Thyroid gland (tissue), 4 donors: ENCODE results near the gene CMSS1.

Source experiments
- CTCF ChIP-seq, 6 experiments: fragments of 200-600 bp in 3 of 6; fragments of 450-650 bp in 3 of 6; sonication (generic) in 3 of 6; IDR thresholded peaks; one replicate each; pipeline ENCODE4 v1.5.1; 2016 to 2019; ENCODE audit warnings: antibody characterized with exemption in 6 of 6, mild to moderate bottlenecking in 2 of 6, inconsistent platforms in 1 of 6, moderate library complexity in 1 of 6
- POLR2A ChIP-seq, 2 donors: fragments of 450-650 bp; IDR thresholded peaks; one replicate each; pipeline ENCODE4 v1.6.1; 2017; ENCODE audit warnings: antibody characterized with exemption in 2 of 2, mild to moderate bottlenecking in 2 of 2, moderate library complexity in 1 of 2

GRCh38 chr3:99929745-99930139 lies 112.1 kb downstream of the CMSS1 start:
- TF ChIP-seq POLR2A (IDR thresholded peaks at IDR 0.05) (no peak), CTCF (IDR thresholded peaks at IDR 0.05) (no peak)
